Left lung (tissue), 10 donors: ENCODE measurements around the gene DDC. TPM values are rescaled to one million over a fixed set of nuclear protein-coding genes. Genes with fewer than 3 reads are reported as not detected.

Experiments used
- ATAC-seq: fragments of 200-7000 bp; cut with Tn5 transposase; one replicate; pipeline ENCODE4 v1.9.1; 2020; ENCODE audit warnings: moderate library complexity
- DNase-seq, 4 donors: peaks; one replicate each; pipeline ENCODE4 v3.0.0-alpha.2; 2013 to 2020
- H3K27ac ChIP-seq, 2 donors: fragments of 200-600 bp; sonication (generic) in 1 of 2; one replicate each; pipeline versions ENCODE4 v1.5.0 to v1.8.0; 2020 to 2021
- H3K27me3 ChIP-seq, 2 donors: fragments of 200-600 bp; sonication (generic) in 1 of 2; one replicate each; pipeline versions ENCODE4 v1.5.0 to v1.8.0; 2020 to 2021
- H3K36me3 ChIP-seq, 2 donors: fragments of 200-600 bp; sonication (generic) in 1 of 2; one replicate each; pipeline versions ENCODE4 v1.5.0 to v1.8.0; 2020 to 2021
- H3K4me1 ChIP-seq, 2 donors: fragments of 200-600 bp; one replicate each; pipeline ENCODE4 v1.8.0; 2021
- H3K4me3 ChIP-seq, 2 donors: fragments of 200-600 bp; sonication (generic) in 1 of 2; one replicate each; pipeline versions ENCODE4 v1.5.0 to v1.8.0; 2020 to 2021; ENCODE audit warnings: mild to moderate bottlenecking in 1 of 2
- H3K9me3 ChIP-seq, 2 donors: fragments of 200-600 bp; sonication (generic) in 1 of 2; one replicate each; pipeline versions ENCODE4 v1.5.0 to v1.8.0; 2020 to 2021
- intact Hi-C, 2 donors: fragments of 100-400 bp; cut with DNase I; formaldehyde crosslinking; loops; one replicate each; pipeline versions ENCODE4 v1.11.2 to v1.14.2; 2022
- polyA plus RNA-seq, 6 donors: library from polyadenylated mRNA; unstranded; fragments of 120-200 nt; gene quantifications; one replicate each; pipeline ENCODE4 v1.2.1, GENCODE V29; 2013; ENCODE audit not compliant: insufficient read length in 6 of 6
- total RNA-seq, 2 donors: library from RNA; stranded (reverse); fragmentation: NEBNext Ultra II Directional; extraction: Animal tissue kit (Norgen Biotek cat#: 25700); gene quantifications; one replicate each; pipeline ENCODE4 v1.2.1, GENCODE V29; 2021
- TF ChIP-seq, protein P1 (sequence below), 2 donors: fragments of 200-600 bp; sonication (generic) in 1 of 2; IDR thresholded peaks; one replicate each; pipeline versions ENCODE4 v1.5.0 to v1.8.0; 2021; ENCODE audit warnings: antibody characterized with exemption in 2 of 2
- donor health status: DM: no; HTN: yes; CAD: no.
- donor health status: DM: no; HTN: no; CAD: no.

DDC gene
- total and polyA plus RNA-seq, 8 donors: 0.90 to 17.6 (median 9.2) TPM

DNA sequence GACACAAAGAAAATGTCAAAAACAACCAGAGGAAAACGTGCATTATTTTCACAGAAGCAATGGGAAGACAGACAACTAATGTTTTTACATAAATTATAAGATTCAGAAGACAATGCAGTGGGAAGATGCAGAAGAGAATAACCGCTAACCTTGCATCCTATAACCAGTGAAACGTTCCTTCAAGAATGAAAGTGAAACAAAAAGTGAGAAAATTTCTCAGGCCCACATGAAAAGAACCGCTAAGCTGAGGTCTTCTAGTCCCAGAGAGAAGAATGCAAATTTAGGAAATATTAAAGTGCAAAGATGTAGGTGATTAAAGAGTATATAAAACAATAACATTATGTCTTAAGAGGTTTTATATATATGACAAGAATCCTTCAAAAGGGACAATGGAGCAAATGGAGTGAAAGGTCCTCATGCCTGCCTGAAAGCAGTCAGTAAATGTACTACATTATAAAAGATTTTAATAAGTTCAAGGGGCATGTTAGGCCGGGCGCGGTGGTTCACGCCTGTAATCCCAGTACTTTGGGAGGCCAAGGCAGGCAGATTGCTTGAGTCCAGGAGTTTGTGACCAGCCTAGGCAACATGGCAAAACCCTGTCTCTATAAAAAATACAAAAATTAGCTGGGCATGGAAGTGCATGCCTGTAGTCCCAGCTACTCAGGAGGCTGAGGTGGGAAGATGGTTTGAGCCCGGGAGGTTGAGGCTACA lies 43.1 kb upstream of the DDC start:
- H3K4me1 ChIP-seq: peaks cover 0 to 13% of the 10 kb centered on the region in 2 donors
- H3K27ac ChIP-seq: no peak overlapping the region
- no peaks in the 10 kb centered on the region for H3K9me3 ChIP-seq
- intact Hi-C loops: no loop called here
- H3K4me3 ChIP-seq: no peak overlapping the region
- peaks cover 0 to 92% of the 10 kb centered on the region in 2 donors for H3K36me3 ChIP-seq
- no peaks in the 10 kb centered on the region for H3K27me3 ChIP-seq
- TF ChIP-seq, protein P1, sequence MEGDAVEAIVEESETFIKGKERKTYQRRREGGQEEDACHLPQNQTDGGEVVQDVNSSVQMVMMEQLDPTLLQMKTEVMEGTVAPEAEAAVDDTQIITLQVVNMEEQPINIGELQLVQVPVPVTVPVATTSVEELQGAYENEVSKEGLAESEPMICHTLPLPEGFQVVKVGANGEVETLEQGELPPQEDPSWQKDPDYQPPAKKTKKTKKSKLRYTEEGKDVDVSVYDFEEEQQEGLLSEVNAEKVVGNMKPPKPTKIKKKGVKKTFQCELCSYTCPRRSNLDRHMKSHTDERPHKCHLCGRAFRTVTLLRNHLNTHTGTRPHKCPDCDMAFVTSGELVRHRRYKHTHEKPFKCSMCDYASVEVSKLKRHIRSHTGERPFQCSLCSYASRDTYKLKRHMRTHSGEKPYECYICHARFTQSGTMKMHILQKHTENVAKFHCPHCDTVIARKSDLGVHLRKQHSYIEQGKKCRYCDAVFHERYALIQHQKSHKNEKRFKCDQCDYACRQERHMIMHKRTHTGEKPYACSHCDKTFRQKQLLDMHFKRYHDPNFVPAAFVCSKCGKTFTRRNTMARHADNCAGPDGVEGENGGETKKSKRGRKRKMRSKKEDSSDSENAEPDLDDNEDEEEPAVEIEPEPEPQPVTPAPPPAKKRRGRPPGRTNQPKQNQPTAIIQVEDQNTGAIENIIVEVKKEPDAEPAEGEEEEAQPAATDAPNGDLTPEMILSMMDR (IDR thresholded peaks at IDR 0.05): no peak
- ATAC-seq (no peak), DNase-seq (no peak)

DNA sequence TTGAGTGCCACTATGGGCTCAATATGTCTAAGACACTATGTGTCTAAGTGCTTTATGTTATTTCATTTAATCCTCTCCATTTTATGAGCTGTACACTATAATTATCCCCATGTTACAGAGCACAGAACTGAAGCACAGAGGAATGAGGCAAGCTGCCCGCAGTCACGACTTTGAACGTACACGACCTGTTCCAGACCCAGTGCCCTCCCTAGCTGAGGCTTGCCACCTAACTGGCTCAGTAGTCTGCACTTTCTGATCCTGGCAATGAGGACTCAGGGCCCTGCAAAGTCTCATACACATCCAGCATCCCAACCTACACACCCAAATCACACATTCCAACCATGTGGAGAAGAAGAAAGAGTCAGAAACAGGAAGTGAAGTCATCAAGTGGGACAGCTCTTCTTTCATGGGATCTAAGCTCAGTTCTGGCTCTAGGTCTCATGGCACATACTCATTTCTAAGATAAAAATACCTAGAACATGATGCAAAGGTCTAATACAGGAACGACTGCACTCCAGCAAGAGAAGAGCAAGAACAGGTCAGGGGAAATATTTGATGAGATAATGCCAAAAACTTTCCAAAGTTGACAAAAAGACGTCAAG lies 42.4 kb upstream of the DDC start:
- TF ChIP-seq, protein P1 (IDR thresholded peaks at IDR 0.05): no peak
- peaks cover 0 to 13% of the 10 kb centered on the region in 2 donors for H3K4me1 ChIP-seq
- H3K4me3 ChIP-seq: no peak overlapping the region
- H3K36me3 ChIP-seq: peaks cover 0 to 92% of the 10 kb centered on the region in 2 donors
- no peaks in the 10 kb centered on the region for H3K9me3 ChIP-seq
- no peaks in the 10 kb centered on the region for H3K27me3 ChIP-seq
- intact Hi-C loops: no loop called here
- ATAC-seq (no peak), DNase-seq (no peak)
- no peak overlapping the region for H3K27ac ChIP-seq

- DNase-seq (no peak), ATAC-seq (no peak)
- Histone ChIP-seq H3K27ac (no peak overlapping the region), H3K9me3 (no peaks in the 10 kb centered on the region), H3K4me3 (no peak overlapping the region), H3K4me1 (no peaks in the 10 kb centered on the region), H3K36me3 (peaks cover 0 to 89% of the 10 kb centered on the region in 2 donors), H3K27me3 (no peaks in the 10 kb centered on the region)
- intact Hi-C loops: no loop called here
- TF ChIP-seq, protein P1 (IDR thresholded peaks at IDR 0.05): no peak
Measured at GRCh38 chr7:50605059-50605458, 39.9 kb upstream of the DDC start.

DNA sequence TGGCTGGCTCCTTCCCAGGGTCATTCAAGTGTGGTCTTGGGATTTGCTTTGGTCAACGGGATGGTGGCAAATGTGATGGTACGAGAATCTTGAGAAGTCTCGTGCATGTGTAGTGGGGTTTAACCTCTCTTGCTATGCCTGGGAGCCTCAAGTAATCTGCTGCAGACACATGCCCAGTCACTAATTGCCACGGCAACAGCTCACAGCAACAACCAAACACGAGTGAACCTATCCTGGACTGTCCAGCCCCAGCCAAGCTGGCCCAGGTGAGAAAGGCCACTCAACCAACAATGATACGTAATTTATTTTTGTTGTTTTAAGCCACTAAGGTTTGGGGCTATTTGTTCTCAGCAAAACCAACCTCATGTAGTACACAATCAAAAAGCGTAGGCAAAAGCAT lies 38.1 kb upstream of the DDC start:
- Histone ChIP-seq H3K27ac (no peak overlapping the region), H3K36me3 (peaks cover 0 to 85% of the 10 kb centered on the region in 2 donors), H3K27me3 (no peaks in the 10 kb centered on the region), H3K9me3 (no peaks in the 10 kb centered on the region), H3K4me3 (no peak overlapping the region), H3K4me1 (no peaks in the 10 kb centered on the region)
- no peak for DNase-seq
- intact Hi-C loops: no loop called here
- no peak for ATAC-seq
- TF ChIP-seq, protein P1 (IDR thresholded peaks at IDR 0.05): no peak

DNA sequence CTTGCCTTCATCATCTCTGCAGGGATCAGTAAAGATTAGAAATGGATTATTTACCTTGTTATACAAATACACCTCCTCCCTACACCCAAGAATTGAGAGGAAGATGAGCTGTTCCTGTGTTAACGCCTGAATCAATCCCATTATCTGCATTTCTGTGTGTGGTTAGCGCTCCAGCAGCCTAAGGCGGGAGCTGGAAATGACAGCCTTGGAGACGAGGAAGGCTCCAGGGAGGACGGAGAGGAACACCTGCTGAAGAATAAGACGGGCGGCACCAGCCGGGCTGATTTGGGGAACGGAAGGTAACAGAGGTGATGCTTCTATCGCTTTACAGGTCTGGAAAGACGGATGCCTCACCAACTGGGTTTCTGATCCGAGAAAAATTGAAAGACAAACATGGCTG lies 34.2 kb upstream of the DDC start:
- no peak for ATAC-seq
- DNase-seq: no peak
- no peak overlapping the region for H3K4me3 ChIP-seq
- no peaks in the 10 kb centered on the region for H3K4me1 ChIP-seq
- no peaks in the 10 kb centered on the region for H3K9me3 ChIP-seq
- peaks cover 0 to 66% of the 10 kb centered on the region in 2 donors for H3K36me3 ChIP-seq
- intact Hi-C loops: no loop called here
- H3K27ac ChIP-seq: no peak overlapping the region
- TF ChIP-seq, protein P1 (IDR thresholded peaks at IDR 0.05): no peak
- H3K27me3 ChIP-seq: no peaks in the 10 kb centered on the region
